Ovary (tissue), 3 donors: ENCODE results near the gene VSIG10L2.

Experiments
- CTCF ChIP-seq, 3 donors: fragments of 450-650 bp in 2 of 3; fragments of 200-600 bp in 1 of 3; IDR thresholded peaks; one replicate each; pipeline versions ENCODE4 v1.5.1 to v1.8.0; 2016 to 2022; ENCODE audit warnings: antibody characterized with exemption in 3 of 3, mild to moderate bottlenecking in 1 of 3
- EP300 ChIP-seq: sonication (generic); formaldehyde crosslinking; IDR thresholded peaks from one replicate; pipeline ENCODE4 v1.6.1; 2017; ENCODE audit warnings: antibody characterized with exemption
- POLR2A ChIP-seq: fragments of 450-650 bp; IDR thresholded peaks from one replicate; pipeline ENCODE4 v1.6.1; 2017; ENCODE audit warnings: antibody characterized with exemption, mild to moderate bottlenecking, moderate library complexity
- donor health status: DM: no; HTN: no; CAD: no.

GRCh38 chr11:125954123-125954944, 8.5 kb downstream of the VSIG10L2 start:
- TF ChIP-seq CTCF (IDR thresholded peaks at IDR 0.05) (no peak), EP300 (no peak), POLR2A (no peak)
